Esophagus squamous epithelium (tissue), 4 donors: ENCODE measurements around the gene TMEM59L.

Experiments used
- POLR2A ChIP-seq, 4 donors: fragments of 450-650 bp; IDR thresholded peaks; one replicate each; pipeline ENCODE4 v1.6.1; 2017; ENCODE audit warnings: antibody characterized with exemption in 4 of 4, mild to moderate bottlenecking in 4 of 4, moderate library complexity in 3 of 4
- TF ChIP-seq, protein P1 (sequence below), 6 experiments: fragments of 450-650 bp in 4 of 6; fragments of 200-600 bp in 2 of 6; sonication (generic) in 2 of 6; IDR thresholded peaks; one replicate each; pipeline ENCODE4 v1.5.1; 2016 to 2019; ENCODE audit warnings: antibody characterized with exemption in 6 of 6, mild to moderate bottlenecking in 4 of 6, moderate library complexity in 4 of 6

DNA sequence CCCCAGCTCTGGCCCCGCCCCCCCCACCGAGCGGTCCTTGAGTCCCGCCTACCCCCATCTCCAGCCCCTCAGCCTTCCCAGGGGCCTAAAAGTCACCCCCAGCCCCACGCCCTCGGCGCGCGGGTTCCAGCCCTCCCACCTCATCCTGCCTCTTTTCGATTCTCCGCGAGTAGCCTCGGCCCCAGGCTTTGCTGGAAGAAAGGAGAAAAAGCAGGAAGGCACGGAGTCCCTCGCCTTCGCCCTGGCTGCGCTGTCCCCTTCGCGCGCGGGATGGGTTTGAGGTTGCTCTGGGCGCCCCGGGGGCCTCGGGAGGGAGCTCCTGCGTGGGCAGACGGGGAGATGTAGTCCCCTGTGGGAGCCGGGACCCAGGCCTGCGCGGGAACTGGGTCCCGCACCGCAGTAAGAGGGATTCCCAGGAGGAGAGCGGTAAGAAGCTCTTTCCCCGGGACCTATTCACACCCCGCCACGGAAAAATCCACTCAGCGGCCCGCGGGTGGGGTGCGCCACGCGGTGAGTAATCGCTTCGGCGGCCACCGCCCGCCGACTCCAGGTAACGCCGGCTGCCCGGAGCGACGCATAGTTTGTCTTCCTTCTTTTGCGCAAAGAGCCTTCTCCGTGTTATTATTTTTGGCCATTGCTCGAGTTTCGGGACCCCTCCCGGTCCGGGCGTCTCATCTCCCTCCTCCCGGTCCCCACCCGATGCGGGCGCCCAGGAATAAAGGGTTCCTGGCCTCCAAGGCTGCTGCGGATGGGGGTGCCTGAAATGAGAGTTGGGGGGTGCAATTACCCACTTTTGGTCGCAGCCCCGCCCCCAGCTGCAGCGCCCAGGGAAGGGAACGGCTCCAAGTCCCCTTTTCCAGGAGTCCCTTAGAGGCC, 5.2 kb upstream of the TMEM59L start:
- no peak for TF ChIP-seq POLR2A (IDR thresholded peaks at IDR 0.05)
- TF ChIP-seq, protein P1, sequence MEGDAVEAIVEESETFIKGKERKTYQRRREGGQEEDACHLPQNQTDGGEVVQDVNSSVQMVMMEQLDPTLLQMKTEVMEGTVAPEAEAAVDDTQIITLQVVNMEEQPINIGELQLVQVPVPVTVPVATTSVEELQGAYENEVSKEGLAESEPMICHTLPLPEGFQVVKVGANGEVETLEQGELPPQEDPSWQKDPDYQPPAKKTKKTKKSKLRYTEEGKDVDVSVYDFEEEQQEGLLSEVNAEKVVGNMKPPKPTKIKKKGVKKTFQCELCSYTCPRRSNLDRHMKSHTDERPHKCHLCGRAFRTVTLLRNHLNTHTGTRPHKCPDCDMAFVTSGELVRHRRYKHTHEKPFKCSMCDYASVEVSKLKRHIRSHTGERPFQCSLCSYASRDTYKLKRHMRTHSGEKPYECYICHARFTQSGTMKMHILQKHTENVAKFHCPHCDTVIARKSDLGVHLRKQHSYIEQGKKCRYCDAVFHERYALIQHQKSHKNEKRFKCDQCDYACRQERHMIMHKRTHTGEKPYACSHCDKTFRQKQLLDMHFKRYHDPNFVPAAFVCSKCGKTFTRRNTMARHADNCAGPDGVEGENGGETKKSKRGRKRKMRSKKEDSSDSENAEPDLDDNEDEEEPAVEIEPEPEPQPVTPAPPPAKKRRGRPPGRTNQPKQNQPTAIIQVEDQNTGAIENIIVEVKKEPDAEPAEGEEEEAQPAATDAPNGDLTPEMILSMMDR (IDR thresholded peaks at IDR 0.05): no peak
